Testis (tissue), 2 donors: Measurements from ENCODE around the gene UBALD1.

Source experiments
- POLR2A ChIP-seq: fragments of 450-650 bp; IDR thresholded peaks from one replicate; pipeline ENCODE4 v1.6.1; 2017; ENCODE audit warnings: antibody characterized with exemption, mild to moderate bottlenecking, moderate library complexity
- TF ChIP-seq, protein P1 (sequence below), 3 experiments: fragments of 450-650 bp in 2 of 3; fragments of 200-600 bp in 1 of 3; sonication (generic) in 1 of 3; IDR thresholded peaks; one replicate each; pipeline ENCODE4 v1.5.1; 2016 to 2019; ENCODE audit warnings: antibody characterized with exemption in 3 of 3, mild to moderate bottlenecking in 2 of 3, moderate library complexity in 1 of 3

GRCh38 chr16:4609200-4610010 is 5.3 kb downstream of the UBALD1 start:
- TF ChIP-seq POLR2A: no peak
- TF ChIP-seq, protein P1, sequence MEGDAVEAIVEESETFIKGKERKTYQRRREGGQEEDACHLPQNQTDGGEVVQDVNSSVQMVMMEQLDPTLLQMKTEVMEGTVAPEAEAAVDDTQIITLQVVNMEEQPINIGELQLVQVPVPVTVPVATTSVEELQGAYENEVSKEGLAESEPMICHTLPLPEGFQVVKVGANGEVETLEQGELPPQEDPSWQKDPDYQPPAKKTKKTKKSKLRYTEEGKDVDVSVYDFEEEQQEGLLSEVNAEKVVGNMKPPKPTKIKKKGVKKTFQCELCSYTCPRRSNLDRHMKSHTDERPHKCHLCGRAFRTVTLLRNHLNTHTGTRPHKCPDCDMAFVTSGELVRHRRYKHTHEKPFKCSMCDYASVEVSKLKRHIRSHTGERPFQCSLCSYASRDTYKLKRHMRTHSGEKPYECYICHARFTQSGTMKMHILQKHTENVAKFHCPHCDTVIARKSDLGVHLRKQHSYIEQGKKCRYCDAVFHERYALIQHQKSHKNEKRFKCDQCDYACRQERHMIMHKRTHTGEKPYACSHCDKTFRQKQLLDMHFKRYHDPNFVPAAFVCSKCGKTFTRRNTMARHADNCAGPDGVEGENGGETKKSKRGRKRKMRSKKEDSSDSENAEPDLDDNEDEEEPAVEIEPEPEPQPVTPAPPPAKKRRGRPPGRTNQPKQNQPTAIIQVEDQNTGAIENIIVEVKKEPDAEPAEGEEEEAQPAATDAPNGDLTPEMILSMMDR (IDR thresholded peaks at IDR 0.05): no peak
